CD4-positive, alpha-beta memory T cell (primary cell): ENCODE data around the gene HNRNPF. TPM values are rescaled to one million over a fixed set of nuclear protein-coding genes. Genes with fewer than 3 reads are reported as not detected.

Experiments
- CTCF ChIA-PET: fragments of 350-600 bp; sonication (Branson Sonifier 250); formaldehyde crosslinking; loops from one replicate; lab custom pipeline; 2021; ENCODE audit warnings: inconsistent platforms; ENCODE audit not compliant: partially characterized antibody; lab: Charles Lee
- POLR2A ChIA-PET: fragments of 350-600 bp; sonication (Branson Sonifier 250); formaldehyde crosslinking; loops from one replicate; lab custom pipeline; 2021; ENCODE audit not compliant: partially characterized antibody; lab: Charles Lee
- DNase-seq, 5 donors: peaks; one replicate each; pipeline versions ENCODE4 v3.0.0 to v3.0.0-alpha.2; 2020 to 2022; ENCODE audit warnings: mixed read lengths in 1 of 5
- H3K27ac ChIP-seq: one replicate; pipeline ENCODE4 v1.7.0; 2013; ENCODE audit warnings: low read depth, low read length
- H3K27me3 ChIP-seq: 2 replicates; pipeline ENCODE4 v1.7.0; 2013; ENCODE audit warnings: mild to moderate bottlenecking, low read length, moderate library complexity; ENCODE audit not compliant: insufficient read depth
- H3K36me3 ChIP-seq: 2 replicates; pipeline ENCODE4 v1.7.0; 2013; ENCODE audit warnings: mild to moderate bottlenecking, low read length, moderate library complexity; ENCODE audit not compliant: insufficient read depth
- H3K4me1 ChIP-seq: 2 replicates; pipeline ENCODE4 v1.7.0; 2013; ENCODE audit warnings: mild to moderate bottlenecking, low read length, moderate library complexity; ENCODE audit not compliant: insufficient read depth
- H3K4me3 ChIP-seq, 2 donors: one replicate each; pipeline ENCODE4 v1.7.0; 2013; ENCODE audit warnings: low read length in 2 of 2, mild to moderate bottlenecking in 1 of 2
- H3K9me3 ChIP-seq, 2 donors: one replicate each; pipeline ENCODE4 v1.7.0; 2013; ENCODE audit warnings: low read length in 2 of 2, control low read depth in 1 of 2; ENCODE audit not compliant: control insufficient read depth in 1 of 2
- H3K27ac Mint-ChIP-seq, 7 donors: one replicate each; pipeline ENCODE4 v1.8.0; 2020 to 2021; ENCODE audit warnings: mixed read lengths in 7 of 7, mild to moderate bottlenecking in 6 of 7, inconsistent platforms in 3 of 7, moderate library complexity in 3 of 7
- H3K27me3 Mint-ChIP-seq, 2 donors: one replicate each; pipeline ENCODE4 v1.8.0; 2020 to 2021; ENCODE audit warnings: mixed read lengths in 2 of 2
- H3K36me3 Mint-ChIP-seq, 2 donors: one replicate each; pipeline ENCODE4 v1.8.0; 2020 to 2021; ENCODE audit warnings: mixed read lengths in 2 of 2, inconsistent platforms in 1 of 2, mild to moderate bottlenecking in 1 of 2
- H3K4me1 Mint-ChIP-seq, 4 donors: one replicate each; pipeline ENCODE4 v1.8.0; 2020 to 2021; ENCODE audit warnings: mixed read lengths in 4 of 4, mild to moderate bottlenecking in 1 of 4
- H3K4me3 Mint-ChIP-seq, 8 donors: one replicate each; pipeline ENCODE4 v1.8.0; 2020 to 2021; ENCODE audit warnings: mixed read lengths in 8 of 8, mild to moderate bottlenecking in 7 of 8, moderate library complexity in 6 of 8, inconsistent platforms in 3 of 8
- H3K9me3 Mint-ChIP-seq, 8 donors: one replicate each; pipeline ENCODE4 v1.8.0; 2020 to 2021; ENCODE audit warnings: mixed read lengths in 8 of 8, mild to moderate bottlenecking in 5 of 8, inconsistent platforms in 3 of 8, moderate library complexity in 1 of 8
- intact Hi-C: fragments of 100-400 bp; cut with micrococcal nuclease; formaldehyde crosslinking; loops from one replicate; pipeline ENCODE4 v1.15.1; 2023
- polyA plus RNA-seq, 2 donors: library from polyadenylated mRNA; unstranded; fragments of 300-500 nt; fragmentation: Illumina TruSeq; gene quantifications; one replicate each; pipeline ENCODE4 v1.2.3, GENCODE V29; 2021
- total RNA-seq, 2 experiments: library from RNA; stranded (reverse); gene quantifications; one replicate each; pipeline ENCODE4 v1.2.3, GENCODE V29; 2021

HNRNPF gene
- total and polyA plus RNA-seq, 4 experiments from 2014 or later: 204 to 296 (median 224) TPM

- H3K27me3 ChIP-seq: no peaks in the 10 kb centered on the region
- ChIA-PET POLR2A (interaction anchor here (1.0 to 4.1 kb wide), 4 partner anchors 13 to 244 kb away, joined by 3 to 24 read pairs (median 4); no protein-coding TSS in a partner anchor), CTCF (no interaction called here)
- no peaks in the 10 kb centered on the region for H3K9me3 Mint-ChIP-seq
- no peak overlapping the region for H3K4me3 ChIP-seq
- H3K9me3 ChIP-seq: no peaks in the 10 kb centered on the region
- H3K27me3 Mint-ChIP-seq: no peaks in the 10 kb centered on the region
- intact Hi-C loops: no loop called here
- H3K27ac ChIP-seq: no peak overlapping the region
- peaks cover 21 to 37% of the 10 kb centered on the region in 2 donors for H3K36me3 Mint-ChIP-seq
- peaks cover 36% of the 10 kb centered on the region for H3K36me3 ChIP-seq
- peaks cover 18 to 43% (median 26%) of the 10 kb centered on the region in 4 donors for H3K4me1 Mint-ChIP-seq
- DNase-seq: no peak
- H3K27ac Mint-ChIP-seq: peak overlapping the region in 5 of 7 donors; percentile 56 to 88 (median 73)
- peaks cover 9% of the 10 kb centered on the region for H3K4me1 ChIP-seq
- no peak overlapping the region for H3K4me3 Mint-ChIP-seq
Measured at GRCh38 chr10:43383204-43383971, 25.6 kb downstream of the HNRNPF start.

GRCh38 chr10:43380610-43381222 is 28.3 kb downstream of the HNRNPF start:
- ChIA-PET CTCF (interaction anchor here (0.6 to 1.8 kb wide), 4 partner anchors 12 to 114 kb away, joined by 3 to 5 read pairs (median 3); no protein-coding TSS in a partner anchor), POLR2A (interaction anchor here (1.0 to 1.2 kb wide), 4 partner anchors 9 to 90 kb away, joined by 3 read pairs; partner anchors contain the start of gene FXYD4)
- Histone ChIP-seq H3K4me3 (no peak overlapping the region), H3K9me3 (no peaks in the 10 kb centered on the region), H3K27me3 (no peaks in the 10 kb centered on the region), H3K4me1 (no peaks in the 10 kb centered on the region), H3K27ac (no peak overlapping the region), H3K36me3 (peaks cover 10% of the 10 kb centered on the region)
- intact Hi-C loops: no loop called here
- peak overlapping the region in 6 of 7 donors; percentile 13 to 70 (median 64) for H3K27ac Mint-ChIP-seq
- H3K4me1 Mint-ChIP-seq: peaks cover 5 to 20% (median 11%) of the 10 kb centered on the region in 4 donors
- H3K36me3 Mint-ChIP-seq: peaks cover 0 to 14% of the 10 kb centered on the region in 2 donors
- no peak overlapping the region for H3K4me3 Mint-ChIP-seq
- no peaks in the 10 kb centered on the region for H3K27me3 Mint-ChIP-seq
- DNase-seq: no peak
- H3K9me3 Mint-ChIP-seq: no peaks in the 10 kb centered on the region

DNA sequence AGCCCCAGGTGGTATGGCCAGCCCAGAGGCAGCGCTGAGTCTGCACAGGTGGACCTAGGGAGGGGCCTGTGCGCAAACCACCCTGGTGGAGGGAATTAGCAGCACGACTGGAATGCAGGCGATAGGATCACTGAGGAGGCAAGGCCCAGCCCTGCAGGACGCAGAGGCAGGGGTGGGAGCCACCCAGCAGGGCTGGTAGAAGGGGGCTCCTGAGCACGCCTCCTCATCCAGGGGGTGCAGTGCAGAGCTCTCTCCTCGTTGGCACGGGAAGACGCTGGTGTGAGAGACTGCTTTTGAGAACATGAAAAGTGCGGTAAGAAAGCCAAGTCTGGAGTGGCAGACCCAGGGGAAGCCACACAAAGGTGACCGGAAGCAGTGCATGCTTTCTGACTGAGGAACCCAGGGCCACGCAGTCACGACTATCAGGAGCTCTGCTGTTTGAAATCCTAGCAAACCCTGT is 31.5 kb downstream of the HNRNPF start:
- no peaks in the 10 kb centered on the region for H3K27me3 ChIP-seq
- ChIA-PET POLR2A (interaction anchor here (0.8 kb wide), 1 partner anchor 18 kb away, joined by 4 read pairs; no protein-coding TSS in a partner anchor), CTCF (no interaction called here)
- H3K9me3 Mint-ChIP-seq: no peaks in the 10 kb centered on the region
- no peak overlapping the region for H3K27ac Mint-ChIP-seq
- no peaks in the 10 kb centered on the region for H3K4me1 ChIP-seq
- H3K27me3 Mint-ChIP-seq: no peaks in the 10 kb centered on the region
- intact Hi-C loops: no loop called here
- no peak overlapping the region for H3K4me3 Mint-ChIP-seq
- no peak overlapping the region for H3K4me3 ChIP-seq
- peaks cover 4 to 13% (median 7%) of the 10 kb centered on the region in 4 donors for H3K4me1 Mint-ChIP-seq
- H3K9me3 ChIP-seq: no peaks in the 10 kb centered on the region
- H3K36me3 ChIP-seq: no peaks in the 10 kb centered on the region
- H3K36me3 Mint-ChIP-seq: no peaks in the 10 kb centered on the region
- no peak for DNase-seq
- H3K27ac ChIP-seq: no peak overlapping the region

- no peak for DNase-seq
- ChIA-PET POLR2A (no interaction called here), CTCF (interaction anchor here (0.9 kb wide), 1 partner anchor 83 kb away, joined by 3 read pairs; no protein-coding TSS in a partner anchor)
- no peaks in the 10 kb centered on the region for H3K4me1 ChIP-seq
- H3K4me3 ChIP-seq: no peak overlapping the region
- peak overlapping the region in 2 of 7 donors; percentile 58 to 88 for H3K27ac Mint-ChIP-seq
- no peaks in the 10 kb centered on the region for H3K27me3 Mint-ChIP-seq
- H3K9me3 ChIP-seq: no peaks in the 10 kb centered on the region
- peaks cover 4 to 13% (median 7%) of the 10 kb centered on the region in 4 donors for H3K4me1 Mint-ChIP-seq
- H3K9me3 Mint-ChIP-seq: no peaks in the 10 kb centered on the region
- H3K27me3 ChIP-seq: no peaks in the 10 kb centered on the region
- no peaks in the 10 kb centered on the region for H3K36me3 Mint-ChIP-seq
- H3K36me3 ChIP-seq: no peaks in the 10 kb centered on the region
- no peak overlapping the region for H3K4me3 Mint-ChIP-seq
- H3K27ac ChIP-seq: no peak overlapping the region
- intact Hi-C loops: no loop called here
Measured at GRCh38 chr10:43376828-43377423, 32.1 kb downstream of the HNRNPF start.

GRCh38 chr10:43376046-43376635 is 32.8 kb downstream of the HNRNPF start:
- H3K27me3 ChIP-seq: no peaks in the 10 kb centered on the region
- H3K27ac Mint-ChIP-seq: peak overlapping the region in 2 of 7 donors; percentile 58 to 88
- no peaks in the 10 kb centered on the region for H3K9me3 ChIP-seq
- CTCF ChIA-PET: interaction anchor here (0.9 kb wide), 1 partner anchor 83 kb away, joined by 3 read pairs; no protein-coding TSS in a partner anchor
- intact Hi-C loops: no loop called here
- H3K9me3 Mint-ChIP-seq: no peaks in the 10 kb centered on the region
- POLR2A ChIA-PET: no interaction called here
- H3K27me3 Mint-ChIP-seq: no peaks in the 10 kb centered on the region
- DNase-seq: no peak
- peaks cover 4 to 13% (median 7%) of the 10 kb centered on the region in 4 donors for H3K4me1 Mint-ChIP-seq
- H3K36me3 ChIP-seq: no peaks in the 10 kb centered on the region
- H3K4me1 ChIP-seq: no peaks in the 10 kb centered on the region
- no peak overlapping the region for H3K27ac ChIP-seq
- no peak overlapping the region for H3K4me3 Mint-ChIP-seq
- H3K4me3 ChIP-seq: no peak overlapping the region
- H3K36me3 Mint-ChIP-seq: no peaks in the 10 kb centered on the region

DNA sequence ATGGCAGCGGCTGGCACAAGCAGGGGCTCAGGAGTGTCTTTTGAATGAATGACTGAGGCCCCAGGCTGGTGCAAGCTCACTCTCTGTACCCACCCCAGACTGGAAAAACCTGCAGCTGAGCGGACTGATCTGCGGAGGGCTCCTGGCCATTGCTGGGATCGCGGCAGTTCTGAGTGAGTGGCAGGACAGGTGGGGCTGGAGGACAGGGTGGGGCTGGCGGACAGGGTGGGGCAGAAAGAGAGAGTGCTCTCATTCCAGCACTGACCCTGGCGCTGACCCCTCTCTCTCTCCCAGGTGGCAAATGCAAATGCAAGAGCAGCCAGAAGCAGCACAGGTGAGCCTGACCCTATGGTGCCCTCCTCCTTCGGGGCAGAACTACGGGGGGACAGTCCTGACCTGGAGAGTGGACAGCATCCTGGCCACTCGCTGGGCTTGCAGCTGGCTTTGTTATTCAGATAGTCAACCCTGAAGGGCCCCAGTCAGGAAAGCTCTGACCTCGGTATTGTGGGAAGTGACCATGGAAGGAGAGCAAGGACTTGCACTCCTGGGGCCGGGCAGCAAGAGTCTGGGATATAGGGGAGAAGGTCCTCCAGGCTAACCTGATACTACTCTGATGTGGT is 33.5 kb downstream of the HNRNPF start:
- Mint-ChIP-seq H3K27ac (no peak overlapping the region), H3K9me3 (no peaks in the 10 kb centered on the region), H3K4me1 (peaks cover 0 to 9% (median 5%) of the 10 kb centered on the region in 4 donors), H3K36me3 (no peaks in the 10 kb centered on the region), H3K4me3 (no peak overlapping the region), H3K27me3 (no peaks in the 10 kb centered on the region)
- POLR2A ChIA-PET: no interaction called here
- intact Hi-C loops: no loop called here
- Histone ChIP-seq H3K27ac (no peak overlapping the region), H3K9me3 (no peaks in the 10 kb centered on the region), H3K4me3 (no peak overlapping the region), H3K4me1 (no peaks in the 10 kb centered on the region), H3K27me3 (no peaks in the 10 kb centered on the region), H3K36me3 (no peaks in the 10 kb centered on the region)
- CTCF ChIA-PET: interaction anchor here (0.7 kb wide), 1 partner anchor 12 kb away, joined by 3 read pairs; no protein-coding TSS in a partner anchor
- no peak for DNase-seq
